Measurements from ENCODE around the gene SUGP2.

SUGP2 gene

DNA sequence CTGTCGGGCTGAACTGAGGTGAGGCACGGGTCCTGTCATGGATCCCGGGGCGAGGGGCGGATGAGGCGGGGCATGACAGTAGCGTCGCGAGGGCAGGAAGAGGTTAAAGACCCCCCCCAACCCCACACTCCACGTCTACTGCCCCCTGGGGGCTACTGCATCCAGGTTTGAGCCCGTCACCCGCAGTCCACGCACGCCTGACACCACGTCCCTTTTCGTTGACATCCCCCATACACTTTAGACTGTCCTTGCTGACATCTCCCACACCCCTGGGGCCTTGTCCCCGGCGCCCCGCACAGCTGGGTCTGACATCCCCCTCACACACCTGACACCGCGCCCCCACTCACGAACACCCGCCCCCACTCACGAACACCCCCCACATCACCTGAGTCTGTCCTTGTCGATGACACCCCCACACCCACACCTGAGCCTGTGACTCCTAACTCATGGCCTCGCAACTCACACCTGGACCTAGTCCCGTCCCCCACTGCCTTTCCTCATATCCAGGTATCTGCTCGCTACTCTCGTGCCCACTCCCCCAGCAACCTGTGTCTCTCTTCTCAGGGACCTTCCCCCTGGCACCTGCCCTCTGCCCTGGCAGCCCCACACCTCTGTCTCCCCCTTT is 30.9 kb upstream of the SUGP2 start:
- H3K27me3 Mint-ChIP-seq, result no peaks in the 10 kb centered on the region
- no peak for ATAC-seq
- peaks cover 47% of the 10 kb centered on the region for H3K4me1 Mint-ChIP-seq
- DNase-seq, result no peak
- peaks cover 2% of the 10 kb centered on the region for H3K36me3 Mint-ChIP-seq (ENCODE audit: low read depth)
- H3K9me3 Mint-ChIP-seq, result no peaks in the 10 kb centered on the region
- peak overlapping the region; percentile 64 for H3K27ac Mint-ChIP-seq
- H3K4me3 Mint-ChIP-seq, result peak overlapping the region; percentile 78

DNA sequence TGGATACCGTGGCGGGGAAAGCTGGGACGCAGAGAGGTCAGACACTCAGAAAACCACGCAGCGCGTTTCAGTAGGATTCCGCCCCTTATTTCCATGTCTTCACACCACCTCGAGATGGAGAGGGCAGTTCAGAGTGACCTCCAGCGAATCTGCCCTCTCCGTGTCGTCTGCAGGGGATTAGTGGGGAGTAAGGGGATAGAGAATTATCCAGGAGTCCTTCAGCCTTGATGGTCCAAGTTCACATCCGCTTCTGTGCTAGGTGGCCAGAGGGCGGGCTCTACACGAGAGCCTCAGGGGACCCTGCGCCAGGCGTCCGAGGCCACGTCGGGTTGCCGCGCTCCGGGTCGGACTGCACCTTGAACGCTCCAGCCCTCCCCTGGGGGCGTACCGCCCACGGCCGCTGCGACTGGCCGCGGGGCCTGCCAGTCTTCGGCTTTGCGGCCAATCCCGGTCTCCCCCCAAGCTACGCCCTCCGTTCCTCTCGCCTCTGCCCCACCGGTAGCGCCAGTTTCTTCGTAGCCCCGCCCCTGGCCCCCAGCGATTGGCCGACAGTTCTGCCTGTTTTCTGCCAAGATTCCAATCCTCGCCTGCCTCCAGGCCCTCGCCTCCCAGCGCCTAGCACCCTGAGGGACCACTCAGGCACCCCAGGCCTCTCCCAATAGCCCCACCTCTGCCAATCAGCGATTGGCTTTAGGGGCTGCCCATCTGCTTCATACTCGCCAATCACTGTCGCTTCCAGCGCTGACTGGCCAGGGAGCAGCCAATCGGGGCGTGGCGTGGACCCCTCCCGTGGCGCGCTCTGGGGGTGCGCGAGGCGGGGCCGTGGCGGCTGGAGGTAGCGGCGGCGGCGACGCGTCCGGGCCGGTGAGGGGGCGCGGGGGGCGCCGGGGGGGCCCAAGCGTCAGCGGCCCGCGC is 30.1 kb upstream of the SUGP2 start, which contains the start of gene SLC25A42:
TSS of gene SLC25A42 (plus strand) at position 812 of the 915 bp plus-strand sequence. CDS start 32,131 bp downstream, outside the sequence.
- H3K9me3 Mint-ChIP-seq, result no peaks in the 10 kb centered on the region
- DNase-seq (peak; percentile 98), ATAC-seq (peak; percentile 97)
- no peaks in the 10 kb centered on the region for H3K27me3 Mint-ChIP-seq
- peak within 1 kb of the TSS; percentile 93 for H3K27ac Mint-ChIP-seq
- peaks cover 45% of the 10 kb centered on the region for H3K4me1 Mint-ChIP-seq
- peak within 1 kb of the TSS; percentile 78 for H3K4me3 Mint-ChIP-seq
- H3K36me3 Mint-ChIP-seq (ENCODE audit: low read depth), result peaks cover 2% of the 10 kb centered on the region

DNA sequence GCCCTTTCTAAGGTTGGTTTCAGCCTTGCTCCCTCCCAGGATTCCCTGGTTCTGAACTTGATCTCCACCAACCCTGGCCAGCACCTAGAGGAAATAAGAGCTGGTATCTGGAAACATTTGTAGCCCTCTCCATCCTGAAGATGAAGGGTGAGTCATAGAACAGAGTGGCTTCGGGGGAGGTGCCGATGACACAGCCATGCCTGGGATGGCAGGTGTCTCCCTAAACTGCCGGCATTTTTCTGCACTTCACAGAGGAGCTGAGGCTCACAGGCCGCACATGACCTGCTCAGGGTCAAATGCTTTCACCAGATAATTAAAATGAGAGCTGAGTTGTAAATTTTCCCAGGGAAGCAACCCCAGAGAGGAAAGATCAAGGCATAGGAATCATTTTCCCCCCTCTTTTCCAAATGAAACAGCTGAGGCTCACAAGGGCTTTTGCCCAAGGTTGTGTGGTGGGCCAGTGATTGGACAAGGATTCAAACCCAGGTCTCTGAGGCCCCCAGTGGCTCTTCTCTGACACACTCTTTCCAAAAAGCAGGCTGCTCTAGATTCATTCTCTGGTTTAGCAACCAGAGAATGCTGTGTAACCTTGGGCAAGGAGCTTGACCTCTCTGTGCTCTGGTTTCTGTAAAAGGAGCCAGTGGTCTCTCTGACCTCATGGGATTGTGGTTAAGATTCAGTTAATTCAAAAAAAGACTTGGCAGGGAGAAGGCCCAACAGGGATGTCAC is 29.3 kb upstream of the SUGP2 start:
- DNase-seq (peak; percentile 38), ATAC-seq (no peak)
- peak overlapping the region; percentile 78 for H3K4me3 Mint-ChIP-seq
- no peaks in the 10 kb centered on the region for H3K27me3 Mint-ChIP-seq
- H3K4me1 Mint-ChIP-seq, result peaks cover 42% of the 10 kb centered on the region
- H3K27ac Mint-ChIP-seq, result peak overlapping the region; percentile 93
- H3K36me3 Mint-ChIP-seq (ENCODE audit: low read depth), result peaks cover 2% of the 10 kb centered on the region
- H3K9me3 Mint-ChIP-seq, result no peaks in the 10 kb centered on the region

DNA sequence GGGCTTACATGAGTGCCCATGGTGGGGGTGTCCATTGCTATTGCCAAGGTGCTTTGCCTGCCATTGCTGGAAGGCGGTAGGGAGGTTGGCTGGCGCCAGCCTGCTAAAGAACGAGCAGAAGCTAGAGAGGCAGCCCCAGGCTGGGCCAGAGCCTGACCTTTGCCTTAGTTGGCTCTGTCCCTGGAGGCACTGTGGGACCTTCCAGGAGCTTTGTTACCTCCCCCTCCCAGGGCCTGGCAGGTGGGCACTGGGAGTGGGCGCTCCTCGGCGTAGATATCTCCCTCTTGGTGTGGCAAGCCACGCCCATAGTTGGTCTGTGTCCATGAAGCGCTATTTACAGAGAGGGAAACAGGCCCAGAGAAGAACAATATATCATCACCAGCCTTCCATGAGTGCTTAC is 28.2 kb upstream of the SUGP2 start:
- no peaks in the 10 kb centered on the region for H3K27me3 Mint-ChIP-seq
- DNase-seq, result no peak
- H3K4me1 Mint-ChIP-seq, result peaks cover 33% of the 10 kb centered on the region
- no peaks in the 10 kb centered on the region for H3K9me3 Mint-ChIP-seq
- H3K36me3 Mint-ChIP-seq (ENCODE audit: low read depth), result peaks cover 2% of the 10 kb centered on the region
- H3K27ac Mint-ChIP-seq, result no peak overlapping the region
- H3K4me3 Mint-ChIP-seq, result no peak overlapping the region
- ATAC-seq, result no peak

DNA sequence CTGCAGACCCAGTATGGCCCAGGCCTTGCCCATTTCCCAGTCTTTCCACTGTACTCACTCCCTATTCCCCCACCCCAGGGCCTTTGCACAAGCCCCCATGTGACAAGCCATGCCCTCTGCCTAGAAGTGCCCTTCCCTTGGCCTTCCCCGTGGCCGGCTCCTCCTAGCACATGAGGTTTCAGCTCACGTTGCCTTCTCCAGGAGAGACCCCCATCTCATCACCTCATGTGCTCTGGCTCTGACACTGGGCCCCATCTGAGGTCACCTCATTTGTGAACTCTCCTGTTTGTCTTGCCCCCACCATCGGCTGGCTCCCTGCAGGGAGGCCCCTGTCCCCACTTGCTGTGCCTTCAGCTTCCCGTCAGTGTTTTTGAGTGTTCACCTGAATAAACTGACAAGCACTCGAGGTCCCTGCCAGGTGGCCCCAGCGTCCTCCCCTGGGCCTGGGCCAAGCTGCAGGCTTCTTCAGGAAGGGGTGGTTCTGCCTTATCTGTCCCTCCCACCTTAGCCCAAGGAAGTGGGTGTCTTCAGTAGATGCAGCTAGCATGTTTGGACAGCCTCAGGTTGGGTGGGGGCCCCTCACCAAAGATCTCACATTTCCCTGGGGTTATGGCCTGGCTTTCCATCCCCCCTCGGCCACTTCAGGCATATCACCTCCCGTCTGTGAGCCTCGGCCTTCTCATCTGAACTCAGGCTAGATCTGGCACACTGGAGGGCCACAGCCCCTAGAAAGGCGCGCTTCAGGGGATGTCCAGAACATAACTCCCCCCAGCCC is 26.7 kb upstream of the SUGP2 start:
- H3K27me3 Mint-ChIP-seq, result no peaks in the 10 kb centered on the region
- DNase-seq (no peak), ATAC-seq (no peak)
- H3K36me3 Mint-ChIP-seq (ENCODE audit: low read depth), result peaks cover 4% of the 10 kb centered on the region
- no peaks in the 10 kb centered on the region for H3K9me3 Mint-ChIP-seq
- no peak overlapping the region for H3K4me3 Mint-ChIP-seq
- H3K27ac Mint-ChIP-seq, result no peak overlapping the region
- H3K4me1 Mint-ChIP-seq, result peaks cover 26% of the 10 kb centered on the region

DNA sequence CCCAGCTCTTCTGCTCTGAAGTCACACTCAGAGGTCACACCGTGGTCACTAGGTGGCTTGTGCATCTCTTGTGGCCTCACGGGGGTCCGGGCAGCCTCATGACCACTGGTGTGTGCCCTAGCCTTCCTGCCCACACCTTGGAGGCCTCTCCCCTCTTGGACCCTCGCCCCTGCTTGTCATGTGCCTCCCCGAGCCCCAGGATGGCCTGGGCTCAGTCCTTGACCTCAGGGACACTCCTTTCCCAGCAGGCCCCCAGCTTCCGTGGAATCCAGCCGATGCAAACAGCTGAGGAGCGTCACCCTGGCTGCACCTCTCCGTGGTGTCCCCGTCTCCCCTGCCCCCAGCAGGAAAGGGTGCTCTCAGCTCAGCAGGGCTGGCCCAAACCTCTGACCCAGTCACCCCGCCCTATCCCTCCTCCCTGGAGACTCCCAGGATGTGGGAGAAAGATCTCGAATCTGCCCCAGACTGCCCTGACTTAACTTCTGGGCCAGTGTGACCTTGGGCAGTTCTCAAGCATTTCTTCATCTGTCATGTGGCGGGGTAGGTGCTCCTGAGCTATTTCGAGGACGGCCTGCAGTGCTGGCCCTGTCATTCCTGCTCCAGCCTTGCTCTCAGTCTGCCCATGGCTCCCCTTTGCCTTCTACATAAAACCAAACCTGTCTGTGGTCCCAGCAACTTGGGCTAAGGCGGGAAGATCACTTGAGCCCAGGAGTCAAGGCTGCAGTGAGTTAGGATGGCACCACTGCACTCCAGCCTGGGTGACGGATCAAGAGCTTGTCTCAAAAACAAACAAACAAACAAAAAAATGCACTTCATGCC is 25.9 kb upstream of the SUGP2 start:
- DNase-seq, result no peak
- Mint-ChIP-seq H3K4me3 (no peak overlapping the region), H3K9me3 (no peaks in the 10 kb centered on the region), H3K27ac (no peak overlapping the region), H3K27me3 (no peaks in the 10 kb centered on the region), H3K4me1 (peaks cover 19% of the 10 kb centered on the region), H3K36me3 (ENCODE audit: low read depth) (peaks cover 5% of the 10 kb centered on the region)
- no peak for ATAC-seq

DNA sequence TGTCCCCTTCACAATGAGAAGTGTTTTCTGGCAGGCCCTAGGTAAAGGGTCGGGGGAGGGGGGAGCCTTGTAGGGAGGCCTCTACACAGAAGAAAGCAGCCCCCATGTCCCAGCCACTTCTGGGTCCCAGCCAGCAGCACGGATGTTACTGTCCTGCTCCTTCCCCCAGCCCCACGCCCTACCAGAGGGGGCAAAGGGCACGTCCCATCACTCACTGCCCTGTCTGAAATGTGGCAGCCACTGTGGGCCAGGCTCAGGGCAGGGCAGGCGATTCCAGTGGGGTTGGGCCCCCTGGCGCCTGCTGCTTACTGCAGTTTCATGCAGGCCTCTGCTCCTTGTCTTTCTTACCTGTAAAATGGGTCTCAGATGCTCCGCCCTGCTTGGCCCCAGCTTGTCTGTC is 24.4 kb upstream of the SUGP2 start:
- H3K9me3 Mint-ChIP-seq, result no peaks in the 10 kb centered on the region
- no peak overlapping the region for H3K27ac Mint-ChIP-seq
- peaks cover 12% of the 10 kb centered on the region for H3K4me1 Mint-ChIP-seq
- DNase-seq (no peak), ATAC-seq (no peak)
- no peak overlapping the region for H3K4me3 Mint-ChIP-seq
- peaks cover 7% of the 10 kb centered on the region for H3K36me3 Mint-ChIP-seq (ENCODE audit: low read depth)
- H3K27me3 Mint-ChIP-seq, result no peaks in the 10 kb centered on the region

DNA sequence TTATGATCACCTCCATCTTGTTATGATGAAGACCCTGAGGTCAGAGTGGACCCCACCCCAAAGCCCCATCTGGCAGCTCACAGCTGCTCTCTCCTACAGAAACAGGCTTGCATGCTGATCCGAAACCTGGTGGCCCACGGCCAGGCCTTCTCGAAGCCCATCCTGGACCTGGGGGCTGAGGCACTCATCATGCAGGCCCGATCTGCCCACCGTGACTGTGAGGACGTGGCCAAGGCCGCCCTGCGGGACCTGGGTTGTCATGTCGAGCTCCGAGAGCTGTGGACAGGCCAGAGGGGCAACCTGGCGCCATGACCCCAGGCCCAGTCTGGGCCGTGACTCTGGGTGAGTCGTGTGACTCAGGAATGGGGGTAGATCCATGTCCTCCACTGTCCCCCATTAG is 24.0 kb upstream of the SUGP2 start:
- no peaks in the 10 kb centered on the region for H3K9me3 Mint-ChIP-seq
- no peak for DNase-seq
- no peak overlapping the region for H3K27ac Mint-ChIP-seq
- peaks cover 6% of the 10 kb centered on the region for H3K36me3 Mint-ChIP-seq (ENCODE audit: low read depth)
- H3K4me1 Mint-ChIP-seq, result peaks cover 8% of the 10 kb centered on the region
- no peak for ATAC-seq
- no peak overlapping the region for H3K4me3 Mint-ChIP-seq
- no peaks in the 10 kb centered on the region for H3K27me3 Mint-ChIP-seq

DNA sequence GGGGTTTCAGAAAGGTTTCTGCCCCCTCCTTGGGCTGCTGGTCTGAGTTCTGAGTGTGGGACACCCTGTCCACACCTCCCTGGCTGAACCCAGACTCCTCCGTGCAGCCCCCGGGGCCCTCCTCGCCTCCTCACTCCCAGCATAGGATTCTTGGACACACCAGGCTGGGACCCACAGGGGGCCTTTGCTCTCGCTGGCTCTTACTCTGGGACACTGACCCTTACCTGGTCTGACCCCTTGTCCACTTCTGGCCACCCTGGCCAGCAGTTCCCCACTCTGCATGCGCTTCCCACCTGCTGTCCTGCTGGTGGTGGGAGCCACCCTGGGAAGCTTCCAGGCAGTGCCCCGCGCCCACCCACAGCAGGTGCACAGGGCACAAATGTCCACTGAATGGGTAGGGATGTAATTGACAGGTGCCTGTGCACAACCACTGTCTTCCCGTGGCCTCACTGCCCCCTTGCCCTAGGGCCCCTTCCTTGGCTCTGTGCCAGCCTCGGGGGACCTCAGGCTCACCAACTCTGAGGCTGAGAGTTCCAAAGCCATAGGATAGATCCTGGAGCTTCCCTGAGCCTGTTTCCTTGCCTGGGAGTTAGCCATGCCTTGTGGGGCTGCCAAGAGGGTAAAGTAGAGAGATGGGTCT is 23.4 kb upstream of the SUGP2 start:
- ATAC-seq, result no peak

DNA sequence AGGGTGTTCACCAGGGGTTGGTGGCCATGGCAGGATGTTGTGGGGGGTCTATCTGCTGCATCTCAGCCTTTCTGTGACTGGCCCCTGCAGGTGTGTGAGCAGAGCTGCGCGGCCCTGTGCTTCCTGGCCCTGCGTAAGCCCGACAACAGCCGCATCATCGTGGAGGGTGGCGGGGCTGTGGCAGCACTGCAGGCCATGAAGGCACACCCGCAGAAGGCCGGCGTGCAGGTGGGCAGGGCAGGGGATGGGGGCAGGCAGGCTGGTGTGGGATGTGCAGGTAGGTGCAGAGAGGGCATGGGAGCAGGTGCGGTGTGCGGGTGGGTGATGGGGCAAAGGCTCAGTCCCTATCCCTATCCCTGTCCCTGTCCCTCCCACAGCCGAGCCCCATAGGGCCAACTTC is 22.4 kb upstream of the SUGP2 start:
- H3K4me3 Mint-ChIP-seq, result no peak overlapping the region
- DNase-seq, result no peak
- H3K27me3 Mint-ChIP-seq, result no peaks in the 10 kb centered on the region
- no peaks in the 10 kb centered on the region for H3K9me3 Mint-ChIP-seq
- no peak overlapping the region for H3K27ac Mint-ChIP-seq
- H3K36me3 Mint-ChIP-seq (ENCODE audit: low read depth), result peaks cover 8% of the 10 kb centered on the region
- H3K4me1 Mint-ChIP-seq, result no peaks in the 10 kb centered on the region
- no peak for ATAC-seq

More for the DNA sequence above, 23.4 kb upstream of the SUGP2 start:
- H3K36me3 Mint-ChIP-seq (ENCODE audit: low read depth), result peaks cover 6% of the 10 kb centered on the region
- DNase-seq, result no peak
- peaks cover 3% of the 10 kb centered on the region for H3K4me1 Mint-ChIP-seq
- H3K27me3 Mint-ChIP-seq, result no peaks in the 10 kb centered on the region
- H3K27ac Mint-ChIP-seq, result no peak overlapping the region
- H3K4me3 Mint-ChIP-seq, result no peak overlapping the region
- no peaks in the 10 kb centered on the region for H3K9me3 Mint-ChIP-seq

DNA sequence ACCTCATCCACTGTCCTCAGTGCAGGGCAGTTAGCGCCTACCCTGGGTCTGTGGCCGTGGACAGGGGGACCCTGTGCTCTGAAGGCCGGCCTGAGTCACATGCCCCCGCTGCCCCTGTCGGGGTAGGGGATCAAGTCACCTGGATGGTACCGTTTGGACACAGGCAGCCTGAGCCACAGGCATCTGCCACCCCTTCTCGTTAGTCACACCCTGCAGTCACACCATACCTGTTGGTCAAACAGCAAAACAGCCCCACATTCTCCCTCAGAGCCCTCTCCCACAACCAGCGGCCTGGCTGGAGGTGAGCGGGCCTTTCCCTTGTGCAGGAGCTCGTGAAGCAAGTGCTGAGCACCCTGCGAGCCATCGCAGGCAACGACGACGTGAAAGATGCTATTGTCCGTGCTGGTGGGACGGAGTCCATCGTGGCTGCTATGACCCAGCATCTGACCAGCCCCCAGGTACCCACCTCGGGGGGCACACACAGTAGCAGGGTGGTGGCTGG is 21.7 kb upstream of the SUGP2 start:
- Mint-ChIP-seq H3K27me3 (no peaks in the 10 kb centered on the region), H3K4me3 (no peak overlapping the region), H3K9me3 (no peaks in the 10 kb centered on the region), H3K36me3 (ENCODE audit: low read depth) (peaks cover 14% of the 10 kb centered on the region), H3K4me1 (no peaks in the 10 kb centered on the region), H3K27ac (no peak overlapping the region)
- ATAC-seq, result no peak
- no peak for DNase-seq

DNA sequence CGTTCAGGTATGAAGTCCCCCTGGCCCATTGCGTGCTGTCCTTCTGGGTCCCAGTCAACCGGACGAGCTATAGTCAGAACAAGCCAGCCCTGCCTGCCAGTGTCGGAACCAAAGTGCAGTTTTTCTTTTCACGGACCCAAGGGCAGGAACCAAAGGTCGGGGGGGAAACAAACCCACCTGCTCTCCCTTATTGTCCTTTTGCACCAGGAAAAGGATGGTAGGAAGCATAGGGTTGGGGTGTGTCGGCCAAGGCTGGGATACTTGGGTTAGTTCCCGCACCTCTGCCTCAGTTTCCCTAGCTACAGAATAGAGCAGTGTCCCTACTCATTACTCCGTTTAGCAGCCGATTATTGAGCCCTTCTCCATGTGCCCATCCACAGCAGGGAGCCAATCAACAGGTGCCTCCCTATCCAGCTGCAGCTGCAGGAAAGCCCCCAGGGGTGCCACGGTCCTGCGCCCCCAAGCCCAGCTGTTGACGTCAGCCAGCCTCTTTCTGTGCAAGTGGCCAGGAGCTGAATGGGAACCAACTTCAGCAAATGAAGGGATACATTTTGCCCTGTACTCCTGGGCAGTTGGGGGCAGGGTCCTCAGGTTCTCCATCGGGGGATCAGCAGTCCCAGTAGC is 21.1 kb upstream of the SUGP2 start:
- Mint-ChIP-seq H3K9me3 (no peaks in the 10 kb centered on the region), H3K36me3 (ENCODE audit: low read depth) (peaks cover 17% of the 10 kb centered on the region), H3K27me3 (no peaks in the 10 kb centered on the region), H3K4me3 (no peak overlapping the region), H3K27ac (no peak overlapping the region), H3K4me1 (no peaks in the 10 kb centered on the region)
- DNase-seq (no peak), ATAC-seq (no peak)
